Left renal pelvis (tissue), 4 donors: ENCODE results near the gene SETMAR. TPM values are rescaled to one million over a fixed set of nuclear protein-coding genes. Genes with fewer than 3 reads are reported as not detected.
"Not testable (repeated sequence)": the region's sequence is repeated elsewhere in the genome, so short reads cannot be mapped to it uniquely, and the experiment has no call there.

Source experiments
- DNase-seq, 4 donors: peaks; one replicate each; pipeline ENCODE4 v3.0.0-alpha.2; 2013; ENCODE audit warnings: low read depth in 4 of 4, low spot score in 3 of 4
- polyA plus RNA-seq, 4 donors: library from polyadenylated mRNA; unstranded; fragments of 120-200 nt; gene quantifications; one replicate each; pipeline ENCODE4 v1.2.1, GENCODE V29; 2013; ENCODE audit not compliant: insufficient read length in 4 of 4

The SETMAR gene
- polyA plus RNA-seq, result 10 to 100 TPM; 21.1 to 32.7 (median 32.1) TPM

GRCh38 chr3:4303187-4304123, at the start of gene SETMAR:
SETMAR (plus strand) TSS chr3:4303369; CDS start chr3:4303371, 2 bp downstream.
- DNase-seq, result peak; percentile 67 to 87 (median 82)

DNA sequence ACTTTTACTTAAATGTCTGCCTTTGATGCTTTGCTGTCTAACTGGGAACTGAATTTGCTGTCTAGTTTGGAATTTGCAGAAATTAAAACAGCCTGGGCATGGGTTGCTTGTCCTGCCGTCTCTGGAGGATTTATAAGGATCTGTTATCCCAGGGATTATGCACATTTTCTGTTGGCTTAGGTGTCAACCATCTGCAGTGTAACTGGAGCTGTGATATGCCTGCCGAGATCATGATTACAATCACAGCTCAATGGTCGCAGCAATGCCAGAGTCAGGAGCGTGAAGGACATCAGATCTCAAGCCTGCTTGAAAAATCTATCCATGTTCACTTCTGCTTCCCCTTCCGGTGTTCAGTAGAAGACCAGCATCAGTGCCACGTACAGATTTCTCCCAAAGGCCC, 41.8 kb upstream of the SETMAR start:
- DNase-seq, result peak in 1 of 4 donors; percentile 11

- DNase-seq, result no peak
These were observed 39.1 kb upstream of the SETMAR start for GRCh38 chr3:4264040-4264439.

GRCh38 chr3:4270720-4271119, 32.4 kb upstream of the SETMAR start:
- no peak for DNase-seq

DNA sequence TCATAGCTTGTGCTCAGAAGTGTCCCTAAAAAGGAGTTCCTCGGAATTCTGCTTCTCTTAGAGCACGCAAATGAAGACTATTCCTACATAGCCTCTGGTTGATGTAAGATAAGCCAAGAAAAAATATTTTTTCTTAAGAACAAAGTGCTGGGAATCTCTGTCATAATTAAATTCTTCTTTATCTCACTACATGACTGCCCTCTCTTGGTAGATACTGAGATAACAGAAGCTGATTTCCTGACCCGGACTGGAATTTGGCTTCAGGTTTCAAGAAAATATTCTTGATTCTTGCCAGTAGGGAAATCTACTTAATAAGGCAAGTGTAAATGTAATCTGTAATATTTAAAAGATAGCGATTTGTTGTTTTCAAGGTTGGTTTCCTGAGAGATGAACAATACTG, 31.3 kb upstream of the SETMAR start:
- peak in 1 of 4 donors; percentile 32 for DNase-seq

DNA sequence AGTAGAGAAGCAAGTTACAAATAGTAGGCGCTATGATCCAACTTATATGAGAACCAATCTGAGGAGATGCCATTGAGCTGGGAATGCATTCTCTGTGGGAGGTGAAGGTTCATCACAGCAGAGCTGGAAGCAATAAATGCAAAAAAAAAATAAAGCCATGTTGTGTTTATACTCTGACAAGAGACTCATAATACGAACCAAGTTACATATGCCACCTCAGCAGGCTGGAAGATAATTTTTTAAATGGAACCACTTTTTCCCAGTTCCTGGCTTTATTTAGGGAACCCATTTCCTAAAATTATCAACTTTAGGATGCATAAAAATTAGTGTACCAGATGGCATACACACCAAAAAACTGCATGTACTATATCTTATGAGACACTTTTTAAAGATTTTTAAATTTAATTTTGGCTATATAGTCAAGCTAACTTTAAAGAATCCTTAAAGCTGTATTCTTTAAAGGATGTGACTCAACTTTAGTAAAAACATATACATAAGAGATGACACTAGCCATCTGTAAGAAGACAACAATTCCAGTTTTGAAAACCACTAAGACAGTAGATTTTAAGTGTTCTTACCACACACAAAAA, 23.6 kb upstream of the SETMAR start:
- no peak for DNase-seq

DNA sequence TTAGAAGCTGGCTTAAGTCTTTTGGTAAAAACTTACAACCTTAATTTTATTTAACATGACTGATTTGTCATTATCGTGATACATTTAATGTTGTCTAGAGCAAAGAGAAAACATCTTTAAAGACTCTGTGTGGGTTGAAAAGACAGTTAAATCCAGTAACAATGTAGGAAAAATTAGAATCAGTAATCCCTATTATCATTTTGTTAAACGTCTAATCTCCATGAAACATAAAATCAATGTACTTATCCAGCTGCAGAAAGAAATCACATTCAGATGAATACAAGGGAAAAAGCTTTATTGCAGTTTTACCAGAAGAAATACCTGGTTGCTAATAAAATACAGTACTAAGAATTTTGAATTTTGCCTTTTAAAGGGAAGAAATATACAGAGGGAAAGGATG, 21.2 kb upstream of the SETMAR start:
- no peak for DNase-seq

DNA sequence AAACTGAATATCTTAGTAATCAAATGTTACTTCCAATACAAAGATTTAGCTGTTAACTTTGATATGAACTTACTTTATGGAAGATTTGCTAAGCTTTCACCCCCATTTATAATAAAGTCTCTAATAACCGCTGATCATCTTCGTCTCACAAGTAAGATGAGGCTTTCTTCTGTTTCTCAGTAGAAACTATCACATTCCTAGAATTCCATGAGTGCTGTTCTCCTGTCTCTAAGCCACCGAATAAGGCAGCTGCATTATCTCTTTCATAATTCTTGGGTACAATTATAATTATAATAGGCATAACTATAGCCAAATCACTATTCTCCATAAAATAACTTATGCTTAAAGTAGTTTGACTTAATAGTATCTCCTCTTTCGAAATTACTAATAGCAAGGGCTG, 18.3 kb upstream of the SETMAR start:
- no peak for DNase-seq

DNA sequence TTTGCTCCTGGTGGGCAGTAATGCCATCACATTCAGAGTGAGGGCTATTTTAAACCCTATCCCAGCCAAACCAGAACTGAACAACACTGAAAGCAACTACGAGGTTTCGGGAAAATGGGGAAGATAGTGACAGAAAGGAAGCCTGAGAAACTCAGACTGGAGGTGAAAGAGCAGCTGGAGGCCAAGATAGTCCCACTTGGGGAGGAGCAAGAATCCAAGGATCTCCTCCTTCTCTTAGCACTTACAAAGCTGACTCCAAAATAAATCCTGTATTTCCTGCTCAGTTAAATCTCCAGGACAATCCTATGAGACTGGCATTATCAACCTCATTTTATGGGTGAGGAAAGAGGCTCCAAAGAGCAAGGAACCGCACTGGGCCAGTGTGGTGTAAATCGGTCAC, 14.1 kb upstream of the SETMAR start:
- no peak for DNase-seq

- DNase-seq, result peak in 1 of 4 donors; percentile 36
These were observed 12.8 kb upstream of the SETMAR start for GRCh38 chr3:4290272-4290893.

GRCh38 chr3:4292301-4292700, 10.9 kb upstream of the SETMAR start:
- no peak for DNase-seq

DNA sequence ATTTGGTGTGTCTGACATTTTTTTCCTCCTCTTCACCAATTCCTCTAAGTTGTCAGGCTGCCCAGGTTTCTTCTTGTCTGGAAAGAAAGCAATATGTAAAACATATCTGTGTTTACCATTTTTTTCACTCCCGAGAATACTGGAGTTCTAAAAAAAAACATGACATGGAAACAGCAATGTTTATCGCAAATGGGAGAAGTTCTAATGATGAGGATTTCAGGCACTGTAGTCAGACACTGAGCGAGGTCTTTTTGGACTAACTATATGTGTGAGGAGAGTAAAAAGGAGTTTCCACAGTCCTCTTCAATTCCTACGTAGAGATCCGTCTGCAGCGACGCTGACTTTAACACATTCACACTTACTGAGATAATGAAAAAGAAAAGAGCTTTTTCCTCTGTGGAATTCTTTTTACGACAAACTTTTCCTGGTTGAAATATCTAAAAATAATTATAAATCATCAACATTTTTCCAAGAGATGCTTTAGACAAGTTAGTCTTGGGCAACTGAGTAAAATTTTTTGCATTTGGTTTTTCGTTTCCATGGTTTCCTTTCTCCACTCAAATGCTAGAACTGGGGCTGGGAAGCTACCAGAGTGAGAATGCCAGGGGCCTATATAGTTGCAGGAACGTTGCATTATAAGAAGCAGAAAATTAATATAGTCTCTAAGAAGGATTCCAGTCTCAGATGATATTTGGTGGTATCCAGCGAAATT, 8.4 kb upstream of the SETMAR start:
- DNase-seq, result no peak

- not testable (repeated sequence) for DNase-seq
These were observed 6.7 kb upstream of the SETMAR start for GRCh38 chr3:4296454-4296853.

GRCh38 chr3:4297486-4297885, 5.7 kb upstream of the SETMAR start:
- no peak for DNase-seq

DNA sequence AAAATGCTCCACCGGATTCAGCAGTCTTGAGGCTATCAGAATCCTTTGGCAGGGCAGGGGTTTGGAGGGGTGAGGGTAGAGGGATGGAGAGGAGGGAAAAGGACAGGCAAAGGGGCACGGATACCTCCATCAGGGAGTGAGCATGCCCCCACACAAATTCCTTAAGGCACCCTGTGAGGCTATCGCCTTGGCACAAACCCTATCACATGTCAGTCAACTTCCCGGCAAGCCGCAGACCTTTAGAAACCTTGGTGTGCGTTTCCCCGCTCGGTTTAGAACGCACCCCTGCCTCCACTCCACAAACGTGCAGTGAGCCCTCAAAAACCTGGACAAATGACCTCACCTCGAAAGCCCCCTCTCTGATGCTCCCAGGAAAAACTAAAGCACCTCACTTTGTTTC, 422 bp upstream of the SETMAR start:
- no peak for DNase-seq

DNA sequence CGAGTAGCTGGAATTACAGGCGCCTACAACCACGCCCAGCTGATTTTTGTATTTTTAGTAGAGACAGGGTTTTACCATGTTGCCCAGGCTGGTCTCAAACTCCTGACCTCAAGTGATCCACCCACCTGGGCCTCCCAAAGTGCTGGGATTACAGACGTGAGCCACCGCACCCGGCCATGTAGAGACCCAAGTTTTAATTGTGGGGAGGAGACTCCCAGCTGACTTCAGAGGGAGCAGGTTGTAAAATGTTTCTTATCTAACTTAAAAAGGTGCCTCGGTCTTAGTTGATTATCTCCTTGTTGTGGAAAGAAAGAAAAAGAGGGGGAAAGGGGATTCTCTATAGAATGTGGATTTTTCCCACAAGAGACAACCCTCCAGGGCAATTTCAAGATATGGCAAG, 2.0 kb downstream of the SETMAR start:
- not testable (repeated sequence) for DNase-seq

DNA sequence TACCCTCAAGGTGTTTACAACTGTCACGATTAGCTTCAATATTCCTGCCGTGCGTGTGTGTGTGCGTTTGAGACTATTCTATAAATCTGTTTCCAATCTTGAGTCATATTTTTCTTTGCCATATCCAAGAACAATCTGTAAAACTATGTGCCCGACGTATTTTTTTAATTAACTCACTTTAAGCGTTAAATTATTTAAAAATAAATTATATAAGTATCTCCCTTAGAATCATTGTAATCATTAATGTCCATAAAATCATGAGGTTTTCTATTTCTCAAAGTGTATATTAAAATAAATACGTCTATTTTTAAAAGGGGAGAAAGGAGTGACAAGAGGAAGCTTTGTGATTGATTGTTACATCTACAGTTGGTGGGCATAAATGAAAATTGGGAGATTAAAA, 2.9 kb downstream of the SETMAR start:
- DNase-seq, result no peak

GRCh38 chr3:4306860-4307259, 3.7 kb downstream of the SETMAR start:
- no peak for DNase-seq

DNA sequence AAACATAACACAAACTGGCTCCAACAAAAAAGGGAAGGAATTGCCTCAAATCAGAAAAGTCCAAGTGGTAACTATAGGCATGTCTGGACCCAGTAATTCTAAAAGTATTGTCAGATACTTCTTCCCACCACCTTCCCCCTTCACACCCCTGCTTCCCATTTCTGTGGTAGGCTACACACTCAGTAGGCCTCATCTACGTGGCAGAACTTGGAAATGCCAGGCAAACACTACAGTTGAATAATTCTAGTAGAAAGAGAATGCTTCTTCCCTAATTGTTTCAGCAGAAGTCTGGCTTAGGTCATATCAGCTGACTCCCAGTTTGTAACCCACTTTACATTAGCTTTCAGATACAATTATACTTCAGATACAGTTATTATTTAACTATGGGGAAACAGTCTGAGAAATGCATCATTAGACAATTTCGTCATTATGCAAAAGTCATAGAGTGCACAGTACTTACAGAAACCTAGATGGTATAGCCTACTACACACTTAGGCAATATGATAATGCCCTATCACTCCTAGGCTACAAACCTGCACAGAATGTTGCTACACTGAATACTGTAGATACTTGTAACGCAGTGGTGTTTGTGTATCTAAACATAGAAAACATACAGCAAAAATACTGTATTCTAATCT, 6.4 kb downstream of the SETMAR start:
- DNase-seq, result no peak

DNA sequence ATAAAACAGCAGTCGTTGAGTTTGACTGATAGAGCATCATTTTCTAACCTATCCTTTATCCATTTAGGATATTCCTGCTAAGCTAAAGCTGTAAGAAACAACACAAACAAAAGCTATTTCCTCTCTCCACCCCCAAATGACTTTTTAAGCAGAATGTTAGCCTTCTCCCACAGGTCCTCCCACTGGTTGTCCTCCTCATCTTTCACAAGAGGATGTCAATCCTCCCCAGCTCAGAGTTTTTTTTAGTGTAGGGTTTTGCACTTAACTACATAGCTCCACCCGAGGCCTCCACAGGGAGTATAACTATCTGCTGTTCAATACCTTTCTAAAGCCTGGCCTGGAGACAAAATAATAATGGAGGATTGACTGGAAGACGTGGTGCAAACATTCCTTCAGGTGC, 7.8 kb downstream of the SETMAR start:
- DNase-seq, result peak in 1 of 4 donors; percentile 24
